Fibroblast of lung (primary cell): Measurements from ENCODE around the gene PIM2. TPM values are rescaled to one million over a fixed set of nuclear protein-coding genes. Genes with fewer than 3 reads are reported as not detected.

Source experiments
- DNase-seq, 2 donors: peaks; one replicate each; pipeline versions ENCODE4 v3.0.0 to v3.0.0-alpha.2; 2010; ENCODE audit warnings: low read depth in 2 of 2
- H2AFZ ChIP-seq: 2 replicates; pipeline ENCODE4 v1.5.1; 2012; ENCODE audit warnings: low read length, control low read depth, inconsistent platforms
- H3K27ac ChIP-seq: 2 replicates; pipeline ENCODE4 v1.5.1; 2011; ENCODE audit warnings: low read length, control low read depth; ENCODE audit not compliant: insufficient read depth
- H3K27me3 ChIP-seq: 2 replicates; pipeline ENCODE4 v1.5.1; 2011; ENCODE audit warnings: mild to moderate bottlenecking, low read length; ENCODE audit not compliant: control insufficient read depth, insufficient read depth
- H3K36me3 ChIP-seq: 2 replicates; pipeline ENCODE4 v1.5.1; 2011; ENCODE audit warnings: low read length; ENCODE audit not compliant: control insufficient read depth, insufficient read depth
- H3K4me1 ChIP-seq: 2 replicates; pipeline ENCODE4 v1.5.1; 2011; ENCODE audit warnings: low read length; ENCODE audit not compliant: control insufficient read depth, insufficient read depth; ENCODE audit errors: extremely low read depth
- H3K4me2 ChIP-seq: 2 replicates; pipeline ENCODE4 v1.5.1; 2011; ENCODE audit warnings: low read length, control low read depth; ENCODE audit not compliant: insufficient read depth; ENCODE audit errors: extremely low read depth
- H3K4me3 ChIP-seq, 4 experiments: fragments of 200-600 bp in 1 of 4; sonication (generic) in 1 of 4; replicated peaks in 1 of 4; 2 replicates each; pipeline ENCODE4 v1.5.1; 2011 to 2016; ENCODE audit warnings: low read length in 4 of 4, low read depth in 3 of 4, mild to moderate bottlenecking in 3 of 4, control low read depth in 2 of 4, inconsistent platforms in 1 of 4, mixed read lengths in 1 of 4; ENCODE audit not compliant: insufficient read depth in 1 of 4; ENCODE audit errors: control extremely low read depth in 1 of 4
- H3K79me2 ChIP-seq: 2 replicates; pipeline ENCODE4 v1.5.1; 2012; ENCODE audit warnings: mild to moderate bottlenecking, low read length, inconsistent platforms; ENCODE audit not compliant: control insufficient read depth, insufficient read depth
- H3K9ac ChIP-seq: 2 replicates; pipeline ENCODE4 v1.5.1; 2011; ENCODE audit warnings: mild to moderate bottlenecking, low read length, control low read depth; ENCODE audit not compliant: insufficient read depth
- H3K9me3 ChIP-seq: 2 replicates; pipeline ENCODE4 v1.5.1; 2012; ENCODE audit warnings: low read depth, low read length; ENCODE audit not compliant: control insufficient read depth, insufficient read depth
- H4K20me1 ChIP-seq: 2 replicates; pipeline ENCODE4 v1.5.1; 2011; ENCODE audit warnings: low read length; ENCODE audit not compliant: control insufficient read depth, insufficient read depth; ENCODE audit errors: extremely low read depth
- EZH2 ChIP-seq: IDR thresholded peaks from 2 replicates; pipeline ENCODE4 v1.5.1; 2012; ENCODE audit warnings: low read length, control low read depth, mild to moderate bottlenecking; ENCODE audit errors: missing control alignments
- polyA plus RNA-seq, 2 donors: library from polyadenylated mRNA; depleted of rRNA in 1 of 2; stranded (reverse) in 1 of 2; unstranded in 1 of 2; fragments of >200 nt; gene quantifications; 2 replicates each; pipeline ENCODE4 v1.2.1, GENCODE V29; 2011 to 2012; ENCODE audit warnings: missing spikeins in 1 of 2
- total RNA-seq: library from RNA; depleted of rRNA; stranded (reverse); fragments of >200 nt; gene quantifications from 2 replicates; pipeline ENCODE4 v1.2.1, GENCODE V29; 2014
- TF ChIP-seq, protein P1 (sequence below), 2 donors: IDR thresholded peaks in 1 of 2; conservative IDR thresholded peaks in 1 of 2; 1 replicate in 1 of 2; 2 replicates in 1 of 2; pipeline ENCODE4 v1.5.1; 2011 to 2012; ENCODE audit warnings: low read length in 2 of 2, control low read depth in 1 of 2, inconsistent platforms in 1 of 2, low read depth in 1 of 2, mild to moderate bottlenecking in 1 of 2

PIM2 gene
- total and polyA plus RNA-seq, 2 donors (not counting 1 experiment from before 2014, with no cell fraction given): 3.1 to 3.7 TPM

DNA sequence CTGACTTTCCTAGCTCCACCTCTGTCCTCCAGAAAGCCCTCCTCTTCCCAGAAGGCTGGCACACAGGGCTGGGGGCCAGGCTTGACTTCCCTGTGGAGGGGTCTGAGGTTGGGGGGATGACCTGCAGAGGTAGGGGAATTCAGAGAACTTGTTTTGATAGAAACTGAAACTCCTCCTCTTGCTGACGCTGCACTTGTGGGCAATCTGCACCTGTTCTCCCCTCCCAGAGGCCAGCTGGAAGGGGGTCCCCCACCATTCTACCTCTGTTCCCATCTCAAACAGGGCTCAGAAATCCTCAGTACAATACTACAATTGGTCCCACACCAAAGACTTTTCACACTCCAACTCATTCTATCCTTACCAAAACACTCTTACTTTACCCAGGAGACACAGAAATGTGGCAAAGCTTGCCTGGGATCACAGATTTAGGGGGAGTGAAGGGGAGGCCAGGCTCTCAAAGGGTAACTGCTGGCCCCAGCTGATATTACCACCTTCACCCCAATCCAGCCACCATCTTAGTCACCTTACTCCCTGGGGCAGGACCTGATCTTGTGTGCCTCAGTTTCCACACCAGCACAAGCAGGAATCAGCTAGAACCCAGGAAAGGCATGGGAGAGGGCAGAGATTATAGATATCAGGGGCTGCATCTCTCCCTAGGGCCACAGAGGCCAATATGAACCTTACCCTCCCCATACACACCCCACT is 20.0 kb upstream of the PIM2 start:
- Histone ChIP-seq H2AFZ (no peak overlapping the region), H3K9ac (no peak overlapping the region), H4K20me1 (no peaks in the 10 kb centered on the region), H3K79me2 (peaks cover 5% of the 10 kb centered on the region), H3K27me3 (no peaks in the 10 kb centered on the region), H3K4me3 (no peak overlapping the region), H3K36me3 (peaks cover 2% of the 10 kb centered on the region), H3K27ac (no peak overlapping the region), H3K4me2 (no peak overlapping the region), H3K9me3 (no peaks in the 10 kb centered on the region), H3K4me1 (no peaks in the 10 kb centered on the region)
- TF ChIP-seq EZH2: no peak
- TF ChIP-seq, protein P1, sequence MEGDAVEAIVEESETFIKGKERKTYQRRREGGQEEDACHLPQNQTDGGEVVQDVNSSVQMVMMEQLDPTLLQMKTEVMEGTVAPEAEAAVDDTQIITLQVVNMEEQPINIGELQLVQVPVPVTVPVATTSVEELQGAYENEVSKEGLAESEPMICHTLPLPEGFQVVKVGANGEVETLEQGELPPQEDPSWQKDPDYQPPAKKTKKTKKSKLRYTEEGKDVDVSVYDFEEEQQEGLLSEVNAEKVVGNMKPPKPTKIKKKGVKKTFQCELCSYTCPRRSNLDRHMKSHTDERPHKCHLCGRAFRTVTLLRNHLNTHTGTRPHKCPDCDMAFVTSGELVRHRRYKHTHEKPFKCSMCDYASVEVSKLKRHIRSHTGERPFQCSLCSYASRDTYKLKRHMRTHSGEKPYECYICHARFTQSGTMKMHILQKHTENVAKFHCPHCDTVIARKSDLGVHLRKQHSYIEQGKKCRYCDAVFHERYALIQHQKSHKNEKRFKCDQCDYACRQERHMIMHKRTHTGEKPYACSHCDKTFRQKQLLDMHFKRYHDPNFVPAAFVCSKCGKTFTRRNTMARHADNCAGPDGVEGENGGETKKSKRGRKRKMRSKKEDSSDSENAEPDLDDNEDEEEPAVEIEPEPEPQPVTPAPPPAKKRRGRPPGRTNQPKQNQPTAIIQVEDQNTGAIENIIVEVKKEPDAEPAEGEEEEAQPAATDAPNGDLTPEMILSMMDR (conservative IDR thresholded peaks at IDR 0.05 in 1 of 2, IDR thresholded peaks at IDR 0.05 in 1 of 2; ENCODE audit: low read depth in 1 of 2, low read length in 2 of 2): no peak
- DNase-seq: no peak

DNA sequence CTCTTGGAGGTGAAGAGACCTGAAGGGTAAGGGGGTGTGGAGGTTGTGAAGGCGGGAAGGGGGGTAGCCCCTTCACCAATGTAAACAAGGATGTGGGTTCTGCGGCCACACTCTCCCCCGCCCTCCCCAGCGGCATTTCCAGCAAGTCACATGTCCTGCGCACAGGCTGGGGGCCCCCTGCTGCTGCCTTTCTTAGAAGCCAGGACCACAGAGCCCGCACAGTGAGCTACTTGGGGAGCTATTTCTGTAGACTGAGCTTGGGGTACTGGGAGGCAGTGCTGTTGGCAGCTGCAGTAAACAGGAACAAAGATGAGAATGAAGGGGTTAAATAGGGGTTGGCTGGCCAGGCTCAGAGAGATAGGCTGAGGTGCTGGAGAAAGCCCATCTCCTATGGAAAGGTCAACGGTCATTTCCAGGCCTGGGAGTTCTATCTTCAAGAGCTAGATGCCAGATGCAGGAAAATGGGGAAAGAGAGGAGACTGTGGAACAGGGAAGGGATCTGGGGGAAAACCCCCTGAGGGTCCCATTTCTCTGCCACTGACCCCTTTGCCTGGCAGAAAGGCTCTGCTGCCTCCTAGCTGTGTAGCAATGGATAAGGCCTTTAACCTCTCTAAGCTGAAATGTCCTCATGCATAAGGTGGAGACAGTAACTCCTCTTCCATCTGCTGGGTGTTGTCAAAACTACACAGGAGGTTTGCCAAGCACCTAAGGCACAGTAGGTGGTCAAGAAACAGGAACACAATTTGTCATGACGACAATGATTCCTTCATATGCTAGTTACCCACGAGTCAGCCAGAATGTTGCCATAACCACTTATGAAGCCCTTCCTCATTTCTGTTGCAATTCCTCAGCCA is 18.5 kb upstream of the PIM2 start:
- Histone ChIP-seq H3K36me3 (peaks cover 2% of the 10 kb centered on the region), H2AFZ (no peak overlapping the region), H3K79me2 (peaks cover 5% of the 10 kb centered on the region), H4K20me1 (no peaks in the 10 kb centered on the region), H3K4me3 (no peak overlapping the region), H3K9me3 (no peaks in the 10 kb centered on the region), H3K27me3 (no peaks in the 10 kb centered on the region), H3K4me2 (no peak overlapping the region), H3K9ac (no peak overlapping the region), H3K27ac (no peak overlapping the region), H3K4me1 (no peaks in the 10 kb centered on the region)
- DNase-seq: peak in 1 of 2 donors; percentile 51
- TF ChIP-seq, protein P1 (conservative IDR thresholded peaks at IDR 0.05 in 1 of 2, IDR thresholded peaks at IDR 0.05 in 1 of 2; ENCODE audit: low read depth in 1 of 2, low read length in 2 of 2): peak in 1 of 2 donors; percentile 20
- TF ChIP-seq EZH2: no peak

DNA sequence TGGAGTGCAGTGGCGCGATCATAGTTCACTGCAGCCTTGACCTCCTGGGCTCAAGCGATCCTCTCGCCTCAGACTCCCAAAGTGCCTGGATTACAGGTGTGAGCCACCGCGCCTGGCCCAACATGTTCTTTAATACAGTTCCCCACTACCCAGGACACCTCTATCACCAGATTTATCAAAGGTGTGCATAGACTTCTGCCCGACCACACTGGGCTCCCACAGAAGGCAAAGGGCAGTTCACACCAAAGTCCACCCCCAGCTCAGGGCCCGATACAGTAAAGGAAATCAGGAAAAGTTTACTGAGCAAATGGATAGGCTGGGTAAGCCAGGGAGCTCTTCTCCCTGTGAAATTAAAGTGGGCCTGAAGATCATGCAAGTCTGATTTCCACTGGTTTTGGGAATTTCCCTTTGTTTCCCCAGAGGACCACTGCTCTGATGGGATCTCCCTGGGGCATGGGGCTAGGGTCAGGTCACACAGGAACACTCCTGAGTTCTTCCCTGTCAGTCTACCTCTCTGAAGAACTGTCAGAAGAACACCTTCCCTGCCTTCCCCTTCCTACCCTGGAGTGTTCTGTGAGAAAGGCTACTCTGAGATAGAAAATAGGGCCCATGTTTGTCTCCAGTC is 17.7 kb upstream of the PIM2 start:
- no peak overlapping the region for H3K4me3 ChIP-seq
- no peak overlapping the region for H3K9ac ChIP-seq
- H3K79me2 ChIP-seq: peaks cover 5% of the 10 kb centered on the region
- no peak for TF ChIP-seq EZH2
- TF ChIP-seq, protein P1 (conservative IDR thresholded peaks at IDR 0.05 in 1 of 2, IDR thresholded peaks at IDR 0.05 in 1 of 2; ENCODE audit: low read depth in 1 of 2, low read length in 2 of 2): no peak
- no peak for DNase-seq
- H3K4me1 ChIP-seq: no peaks in the 10 kb centered on the region
- H3K9me3 ChIP-seq: no peaks in the 10 kb centered on the region
- H3K27me3 ChIP-seq: no peaks in the 10 kb centered on the region
- H3K36me3 ChIP-seq: peaks cover 2% of the 10 kb centered on the region
- H3K4me2 ChIP-seq: no peak overlapping the region
- H4K20me1 ChIP-seq: no peaks in the 10 kb centered on the region
- no peak overlapping the region for H3K27ac ChIP-seq
- no peak overlapping the region for H2AFZ ChIP-seq
